K562 (cell line): ENCODE measurements around the gene DUSP5. TPM values are rescaled to one million over a fixed set of nuclear protein-coding genes. Genes with fewer than 3 reads are reported as not detected.

ENCODE experiments used
- ATF2 ChIP-seq: sonication (generic); formaldehyde crosslinking; IDR thresholded peaks from 2 replicates; pipeline ENCODE4 v1.8.1; 2022; ENCODE audit warnings: missing genetic modification reagents
- ATF3 ChIP-seq, 2 experiments: fragments of 450-650 bp in 1 of 2; sonication (generic) in 1 of 2; formaldehyde crosslinking in 1 of 2; IDR thresholded peaks in 1 of 2; conservative IDR thresholded peaks in 1 of 2; 2 replicates each; pipeline versions ENCODE4 v1.6.1 to v1.8.1; 2016 to 2023; ENCODE audit warnings: mild to moderate bottlenecking in 2 of 2, moderate library complexity in 2 of 2, inconsistent platforms in 1 of 2, missing genetic modification reagents in 1 of 2
- BACH1 ChIP-seq: fragments of 200-800 bp; sonication (Bioruptor generic); IDR thresholded peaks from 2 replicates; pipeline ENCODE4 v1.6.1; 2016; ENCODE audit warnings: missing genetic modification characterization, missing compliant biosample characterization
- CC2D1A ChIP-seq: fragments of 450-650 bp; IDR thresholded peaks from 2 replicates; pipeline ENCODE4 v1.6.1; 2017; ENCODE audit warnings: mild to moderate bottlenecking
- DEAF1 ChIP-seq: fragments of 450-650 bp; formaldehyde crosslinking; IDR thresholded peaks from 2 replicates; pipeline ENCODE4 v1.4.0; 2020; ENCODE audit warnings: mild to moderate bottlenecking, moderate library complexity
- HOXB6 ChIP-seq: fragments of 250-450 bp; sonication (Bioruptor Pico); IDR thresholded peaks from 2 replicates; pipeline ENCODE4 v1.5.1; 2022; ENCODE audit warnings: mild to moderate bottlenecking, borderline replicate concordance
- LCOR ChIP-seq: sonication (generic); formaldehyde crosslinking; IDR thresholded peaks from 2 replicates; pipeline ENCODE4 v1.8.0; 2022; ENCODE audit warnings: mild to moderate bottlenecking, missing genetic modification reagents
- MAFK ChIP-seq: IDR thresholded peaks from 2 replicates; pipeline ENCODE4 v1.6.1; 2011; ENCODE audit warnings: low read length, improper control_type of control experiment
- MEIS2 ChIP-seq: fragments of 450-650 bp; IDR thresholded peaks from 2 replicates; pipeline ENCODE4 v1.6.1; 2014; ENCODE audit warnings: mild to moderate bottlenecking; ENCODE audit not compliant: partially characterized antibody
- ZBTB7A ChIP-seq: IDR thresholded peaks from 2 replicates; pipeline ENCODE4 v1.6.1; 2011; ENCODE audit warnings: low read depth, mild to moderate bottlenecking, low read length, moderate library complexity, borderline replicate concordance; ENCODE audit not compliant: control insufficient read depth
- ZNF407 ChIP-seq: fragments of 450-650 bp; IDR thresholded peaks from 2 replicates; pipeline ENCODE4 v1.6.1; 2016; ENCODE audit warnings: low read depth
- polyA plus RNA-seq, 8 experiments: library from polyadenylated mRNA; depleted of rRNA in 4 of 8; stranded (reverse) in 5 of 8; unstranded in 3 of 8; fragments of >200 nt; fragmentation: Nextera tagmentation in 2 of 8; fragmentation: Illumina TruSeq in 1 of 8; extraction: Ambion mirVana in 2 of 8; extraction: Trizol in 1 of 8; gene quantifications; 2 replicates each; pipeline versions ENCODE4 v1.2.1 to v1.2.3, GENCODE V29; 2011 to 2014; ENCODE audit warnings: inconsistent platforms in 1 of 8, missing spikeins in 1 of 8
- total RNA-seq, 7 experiments: library from RNA; depleted of rRNA in 6 of 7; stranded (reverse); fragments of >200 nt in 6 of 7; fragmentation: Illumina TruSeq in 2 of 7; extraction: Trizol in 2 of 7; gene quantifications; 2 replicates each; pipeline versions ENCODE4 v1.2.1 to v1.2.3, GENCODE V29; 2011 to 2021; ENCODE audit warnings: low replicate concordance in 1 of 7

Gene DUSP5
- total and polyA plus RNA-seq, 9 of the 15 experiments (the other 6 are each of a cell fraction or from before 2014, with no cell fraction given), result 0.49 to 3.4 (median 2.0) TPM

GRCh38 chr10:110535958-110536891 lies 38.5 kb downstream of the DUSP5 start (continued):
- TF ChIP-seq MAFK (0 out of 2 replicates have a peak, but pooled peaks have one; percentile 4), ZNF407 (no peak), BACH1 (tag) (no peak), ZBTB7A (no peak), LCOR (CRISPR knock-in tag) (no peak), HOXB6 (CRISPR knock-in tag) (no peak), CC2D1A (0 out of 2 replicates have a peak, but pooled peaks have one; percentile 34), ATF3 (IDR thresholded peaks at IDR 0.05) (peak; percentile 22; the same call in 1 of the 2 replicates), ATF3 (CRISPR knock-in tag; conservative IDR thresholded peaks at IDR 0.05) (no peak), DEAF1 (CRISPR knock-in tag) (peak; percentile 80), ATF2 (no peak), MEIS2 (peak; percentile 26)
